KMS-11 (cell line): Measurements from ENCODE around the gene MYL4.
A peak's percentile ranks its signal among the peaks of the same experiment; 100 is the strongest.

Experiments
- H2AFZ ChIP-seq: fragments of 200-600 bp; sonication (generic); 2 replicates; pipeline ENCODE4 v1.6.1; 2016; ENCODE audit warnings: antibody characterized with exemption, mixed run types, low read depth
- H3K27ac ChIP-seq: fragments of 200-600 bp; sonication (generic); 2 replicates; pipeline ENCODE4 v1.6.1; 2016; ENCODE audit warnings: mild to moderate bottlenecking, mixed run types
- H3K27me3 ChIP-seq: fragments of 200-600 bp; sonication (generic); 2 replicates; pipeline ENCODE4 v1.6.1; 2017; ENCODE audit warnings: mild to moderate bottlenecking, low read depth, mixed run types, moderate library complexity; ENCODE audit not compliant: insufficient read depth
- H3K36me3 ChIP-seq: fragments of 200-600 bp; sonication (generic); 2 replicates; pipeline ENCODE4 v1.6.1; 2017; ENCODE audit warnings: mild to moderate bottlenecking, mixed run types; ENCODE audit not compliant: insufficient read depth
- H3K4me1 ChIP-seq: fragments of 200-600 bp; sonication (generic); 2 replicates; pipeline ENCODE4 v1.6.1; 2016; ENCODE audit warnings: mild to moderate bottlenecking, low read depth, mixed run types; ENCODE audit not compliant: poor library complexity, severe bottlenecking
- H3K4me2 ChIP-seq: fragments of 200-600 bp; sonication (generic); 2 replicates; pipeline ENCODE4 v1.7.0; 2016; ENCODE audit warnings: mild to moderate bottlenecking, mixed run types
- H3K4me3 ChIP-seq: fragments of 200-600 bp; sonication (generic); IDR thresholded peaks from 2 replicates; pipeline ENCODE4 v1.6.1; 2017; ENCODE audit warnings: low read depth, low read length, mixed read lengths; ENCODE audit not compliant: insufficient read depth
- H3K79me2 ChIP-seq: fragments of 200-600 bp; sonication (generic); 2 replicates; pipeline ENCODE4 v1.6.1; 2016; ENCODE audit warnings: low read depth, mixed run types; ENCODE audit not compliant: insufficient read depth
- H3K9ac ChIP-seq: fragments of 200-600 bp; sonication (generic); 2 replicates; pipeline ENCODE4 v1.6.1; 2016; ENCODE audit warnings: mild to moderate bottlenecking, mixed run types
- H4K20me1 ChIP-seq: fragments of 200-600 bp; sonication (generic); 2 replicates; pipeline ENCODE4 v1.6.1; 2016; ENCODE audit warnings: mild to moderate bottlenecking, mixed run types; ENCODE audit not compliant: insufficient read depth
- TF ChIP-seq, protein P1 (sequence below): fragments of 200-600 bp; sonication (generic); conservative IDR thresholded peaks from 2 replicates; pipeline ENCODE4 v1.6.1; 2017; ENCODE audit warnings: low read depth, mild to moderate bottlenecking, antibody characterized with exemption, low read length, moderate library complexity, mixed read lengths

MYL4 gene

DNA sequence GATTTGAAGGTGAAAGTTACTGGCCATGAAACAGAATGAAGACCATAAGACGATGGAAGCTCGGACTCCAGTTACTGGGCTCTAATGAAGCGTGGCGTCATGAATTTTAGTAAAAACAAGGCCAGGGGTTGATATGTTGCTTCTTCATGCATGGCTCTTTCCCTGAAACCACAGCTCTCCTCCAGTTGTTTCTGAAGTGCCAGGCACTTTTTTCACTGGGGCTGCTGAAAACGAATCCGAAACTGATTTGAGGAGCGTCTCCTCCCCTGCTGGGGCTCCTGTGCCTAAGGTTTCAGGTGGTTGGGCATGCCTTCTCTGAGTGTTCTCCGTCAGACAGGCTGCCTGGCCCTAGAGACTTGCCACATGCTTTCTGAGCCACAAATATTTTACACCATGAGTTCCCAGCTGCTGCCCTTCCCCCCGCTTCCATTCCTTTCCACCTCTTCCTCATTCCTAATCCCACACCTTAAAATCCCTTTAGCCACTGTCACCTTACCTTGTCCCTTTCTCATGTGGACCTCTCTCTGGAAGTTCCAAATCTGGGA is 3.7 kb upstream of the MYL4 start:
- Histone ChIP-seq H3K27me3 (no peaks in the 10 kb centered on the region), H3K9ac (peak overlapping the region; percentile 59; the same call in 1 of the 2 replicates), H3K27ac (peak overlapping the region; percentile 94), H3K79me2 (no peaks in the 10 kb centered on the region), H3K4me2 (peak overlapping the region; percentile 89), H3K4me3 (no peak overlapping the region), H3K36me3 (no peaks in the 10 kb centered on the region), H4K20me1 (no peaks in the 10 kb centered on the region), H2AFZ (peak overlapping the region; percentile 41; the same call in 1 of the 2 replicates), H3K4me1 (peaks cover 68% of the 10 kb centered on the region)
- TF ChIP-seq, protein P1, sequence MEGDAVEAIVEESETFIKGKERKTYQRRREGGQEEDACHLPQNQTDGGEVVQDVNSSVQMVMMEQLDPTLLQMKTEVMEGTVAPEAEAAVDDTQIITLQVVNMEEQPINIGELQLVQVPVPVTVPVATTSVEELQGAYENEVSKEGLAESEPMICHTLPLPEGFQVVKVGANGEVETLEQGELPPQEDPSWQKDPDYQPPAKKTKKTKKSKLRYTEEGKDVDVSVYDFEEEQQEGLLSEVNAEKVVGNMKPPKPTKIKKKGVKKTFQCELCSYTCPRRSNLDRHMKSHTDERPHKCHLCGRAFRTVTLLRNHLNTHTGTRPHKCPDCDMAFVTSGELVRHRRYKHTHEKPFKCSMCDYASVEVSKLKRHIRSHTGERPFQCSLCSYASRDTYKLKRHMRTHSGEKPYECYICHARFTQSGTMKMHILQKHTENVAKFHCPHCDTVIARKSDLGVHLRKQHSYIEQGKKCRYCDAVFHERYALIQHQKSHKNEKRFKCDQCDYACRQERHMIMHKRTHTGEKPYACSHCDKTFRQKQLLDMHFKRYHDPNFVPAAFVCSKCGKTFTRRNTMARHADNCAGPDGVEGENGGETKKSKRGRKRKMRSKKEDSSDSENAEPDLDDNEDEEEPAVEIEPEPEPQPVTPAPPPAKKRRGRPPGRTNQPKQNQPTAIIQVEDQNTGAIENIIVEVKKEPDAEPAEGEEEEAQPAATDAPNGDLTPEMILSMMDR, result no peak

DNA sequence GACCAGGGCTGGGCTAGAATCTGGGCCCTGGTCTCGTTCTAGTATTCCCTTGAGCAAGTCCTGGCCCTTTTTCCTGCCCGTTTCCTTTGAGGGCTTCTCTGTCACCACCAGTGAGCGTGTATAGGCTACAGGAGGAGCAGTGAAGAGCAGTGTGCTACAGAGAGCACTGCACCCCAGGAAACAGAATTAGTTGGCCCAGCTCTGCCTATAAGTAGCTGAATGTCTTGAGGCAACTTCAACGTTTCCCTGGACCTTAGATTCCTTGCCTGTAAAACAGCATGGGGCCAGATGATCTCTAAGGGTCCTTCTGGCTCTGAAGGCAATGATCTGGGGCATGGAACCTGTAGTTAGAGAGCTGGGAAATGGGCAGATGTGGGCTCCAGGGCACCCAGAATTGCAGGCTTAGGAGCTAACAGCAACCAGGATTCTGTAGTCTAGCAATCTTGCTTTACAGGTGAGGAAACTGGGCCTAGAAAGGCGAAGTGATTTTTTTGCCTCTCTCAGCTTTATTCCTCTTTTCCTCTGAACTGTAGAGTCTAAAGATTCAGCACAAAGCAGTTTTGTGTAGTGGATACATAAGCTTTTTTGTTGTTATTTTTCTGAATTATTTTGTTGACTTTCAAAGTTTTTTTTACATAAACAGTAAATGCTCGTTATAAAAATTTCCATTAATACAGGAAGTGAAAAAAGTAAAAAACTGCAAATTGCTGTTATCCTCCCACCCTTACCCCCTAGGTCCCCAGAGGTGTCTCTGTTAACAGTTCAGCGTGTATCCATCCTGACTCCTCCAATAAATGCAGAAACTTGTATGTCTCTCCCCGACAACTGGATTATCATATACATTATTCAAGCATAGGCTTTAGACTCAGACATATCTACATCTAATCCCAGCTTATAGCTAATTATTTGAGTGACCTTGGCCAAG is 1.7 kb upstream of the MYL4 start:
- Histone ChIP-seq H3K9ac (no peak overlapping the region), H3K27me3 (no peaks in the 10 kb centered on the region), H3K4me1 (peaks cover 63% of the 10 kb centered on the region), H3K4me3 (no peak overlapping the region), H3K79me2 (no peaks in the 10 kb centered on the region), H3K4me2 (no peak overlapping the region; the same call in 1 of the 2 replicates), H3K27ac (no peak overlapping the region; the same call in 1 of the 2 replicates), H3K36me3 (no peaks in the 10 kb centered on the region), H2AFZ (no peak overlapping the region), H4K20me1 (no peaks in the 10 kb centered on the region)
- TF ChIP-seq, protein P1, result no peak

DNA sequence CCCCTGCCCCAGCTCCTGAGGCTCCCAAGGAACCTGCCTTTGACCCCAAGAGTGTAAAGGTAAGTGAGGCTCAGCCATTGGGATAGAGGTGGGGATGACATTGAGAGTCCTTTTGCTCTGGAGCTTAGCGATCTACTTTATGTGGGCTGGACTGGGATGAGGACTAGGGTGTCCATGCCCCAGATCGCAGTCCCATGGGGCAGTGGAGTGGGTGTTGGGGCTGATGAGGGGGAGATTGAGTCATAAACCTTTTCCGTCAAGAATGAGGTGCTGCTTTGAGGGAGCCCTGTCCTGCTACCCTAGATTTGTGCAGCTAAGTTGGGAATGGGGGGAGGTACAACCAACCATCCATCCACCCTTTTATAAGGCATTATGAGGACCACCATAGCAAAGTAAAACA is 351 bp downstream of the MYL4 start:
- Histone ChIP-seq H3K36me3 (no peaks in the 10 kb centered on the region), H3K27me3 (no peaks in the 10 kb centered on the region), H3K27ac (no peak overlapping the region), H3K4me3 (no peak overlapping the region), H2AFZ (no peak overlapping the region), H3K79me2 (no peaks in the 10 kb centered on the region), H3K4me2 (no peak overlapping the region), H3K4me1 (peaks cover 47% of the 10 kb centered on the region), H4K20me1 (no peaks in the 10 kb centered on the region), H3K9ac (no peak overlapping the region)
- TF ChIP-seq, protein P1, result no peak

DNA sequence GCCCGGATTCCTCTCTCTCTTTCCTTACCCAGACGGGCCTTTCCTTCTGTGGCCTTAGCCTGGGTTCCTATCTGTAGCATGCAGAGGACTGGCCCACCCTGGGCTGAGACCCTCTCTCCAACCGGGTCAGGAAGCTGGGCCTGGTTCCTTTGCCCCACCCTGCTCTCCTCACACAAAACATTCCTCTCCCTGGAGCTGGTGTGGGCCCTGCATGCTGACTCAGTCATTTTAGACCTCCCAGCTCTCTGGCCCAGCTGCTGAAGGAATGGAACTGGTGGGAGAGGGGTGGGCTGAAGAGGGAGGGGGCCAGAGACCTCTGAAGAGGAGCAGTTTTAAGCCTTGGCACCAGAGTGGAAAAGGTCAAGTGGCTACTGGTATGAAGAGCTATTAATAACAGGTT is 957 bp downstream of the MYL4 start:
- Histone ChIP-seq H3K4me2 (no peak overlapping the region), H2AFZ (no peak overlapping the region), H3K27ac (no peak overlapping the region), H3K9ac (no peak overlapping the region), H3K36me3 (no peaks in the 10 kb centered on the region), H3K79me2 (no peaks in the 10 kb centered on the region), H3K4me3 (no peak overlapping the region), H3K4me1 (peaks cover 41% of the 10 kb centered on the region), H3K27me3 (no peaks in the 10 kb centered on the region), H4K20me1 (no peaks in the 10 kb centered on the region)
- TF ChIP-seq, protein P1, result no peak
